HepG2 (cell line): ENCODE results near the gene MC1R. TPM values are rescaled to one million over a fixed set of nuclear protein-coding genes. Genes with fewer than 3 reads are reported as not detected.

ENCODE experiments used
- AFF4 ChIP-seq: sonication (generic); formaldehyde crosslinking; IDR thresholded peaks from 2 replicates; pipeline ENCODE4 v1.4.0; 2020; ENCODE audit warnings: missing genetic modification reagents
- ARID5B ChIP-seq: IDR thresholded peaks from 2 replicates; pipeline ENCODE4 v1.4.0; 2020; ENCODE audit warnings: mild to moderate bottlenecking, missing genetic modification reagents
- LBX2 ChIP-seq: sonication (generic); formaldehyde crosslinking; IDR thresholded peaks from 2 replicates; pipeline ENCODE4 v1.5.0; 2020; ENCODE audit warnings: missing genetic modification reagents, mild to moderate bottlenecking, borderline replicate concordance
- MAX ChIP-seq: IDR thresholded peaks from 2 replicates; pipeline ENCODE4 v1.6.1; 2012; ENCODE audit warnings: inconsistent platforms
- NR2C2 ChIP-seq: sonication (generic); formaldehyde crosslinking; IDR thresholded peaks from 2 replicates; pipeline ENCODE4 v1.4.0; 2020; ENCODE audit warnings: missing genetic modification reagents, mild to moderate bottlenecking, moderate library complexity, borderline replicate concordance
- ZFP36L1 ChIP-seq: sonication (generic); formaldehyde crosslinking; IDR thresholded peaks from 2 replicates; pipeline ENCODE4 v1.8.0; 2022; ENCODE audit warnings: mild to moderate bottlenecking, missing genetic modification reagents, moderate library complexity
- ZFP41 ChIP-seq: sonication (generic); formaldehyde crosslinking; IDR thresholded peaks from 2 replicates; pipeline ENCODE4 v1.4.0; 2020; ENCODE audit warnings: mild to moderate bottlenecking, missing genetic modification reagents, borderline replicate concordance
- ZFP90 ChIP-seq: sonication (generic); formaldehyde crosslinking; IDR thresholded peaks from 2 replicates; pipeline ENCODE4 v1.8.0; 2022; ENCODE audit warnings: missing genetic modification reagents, mild to moderate bottlenecking, inconsistent platforms, borderline replicate concordance
- ZNF414 ChIP-seq: sonication (generic); formaldehyde crosslinking; IDR thresholded peaks from 2 replicates; pipeline ENCODE4 v1.5.0; 2020; ENCODE audit warnings: missing genetic modification reagents
- ZNF512B ChIP-seq: sonication (generic); formaldehyde crosslinking; IDR thresholded peaks from 2 replicates; pipeline ENCODE4 v1.5.1; 2020; ENCODE audit warnings: missing genetic modification reagents, mild to moderate bottlenecking, borderline replicate concordance
- ZXDC ChIP-seq: sonication (generic); formaldehyde crosslinking; IDR thresholded peaks from 2 replicates; pipeline ENCODE4 v1.5.0; 2020; ENCODE audit warnings: mild to moderate bottlenecking, missing genetic modification reagents
- polyA plus RNA-seq, 8 experiments: library from polyadenylated mRNA; depleted of rRNA in 3 of 8; stranded (reverse) in 7 of 8; unstranded in 1 of 8; fragments of >200 nt; fragmentation: Illumina TruSeq in 4 of 8; extraction: Trizol in 4 of 8; gene quantifications; 2 replicates each; pipeline versions ENCODE4 v1.2.1 to v1.2.3, GENCODE V29; 2011 to 2016; ENCODE audit warnings: low read depth in 4 of 8, missing spikeins in 1 of 8, mixed read lengths in 1 of 8; ENCODE audit not compliant: insufficient read depth in 1 of 8
- total RNA-seq, 5 experiments: library from RNA; depleted of rRNA; stranded (reverse); fragments of >200 nt; fragmentation: Illumina TruSeq; extraction: Trizol; gene quantifications; 2 replicates each; pipeline ENCODE4 v1.2.3, GENCODE V29; 2016; ENCODE audit warnings: low read depth in 1 of 5

The MC1R gene
- total and polyA plus RNA-seq, 2 of the 13 experiments (the other 11 are each of a cell fraction or from before 2014, with no cell fraction given), result 9.1 to 14.8 TPM

- peak; percentile 43; the same call in 1 of the 2 replicates for TF ChIP-seq ZXDC (CRISPR knock-in tag)
- TF ChIP-seq NR2C2, result no peak
- no peak for TF ChIP-seq LBX2
- TF ChIP-seq MAX, result no peak
- TF ChIP-seq ZFP41 (CRISPR knock-in tag), result peak; percentile 90
- peak; percentile 49; the same call in 1 of the 2 replicates for TF ChIP-seq ARID5B (CRISPR knock-in tag)
- no peak for TF ChIP-seq ZFP36L1 (CRISPR knock-in tag)
- TF ChIP-seq ZFP90, result peak; percentile 30; the same call in 1 of the 2 replicates
- TF ChIP-seq ZNF512B (CRISPR knock-in tag), result 0 out of 2 replicates have a peak, but pooled peaks have one; percentile 1
- peak; percentile 41; the same call in 1 of the 2 replicates for TF ChIP-seq AFF4 (CRISPR knock-in tag)
- TF ChIP-seq ZNF414 (CRISPR knock-in tag), result peak; percentile 79; the same call in 1 of the 2 replicates
Observed at GRCh38 chr16:89921702-89922476, 3.2 kb downstream of the MC1R start (continued).
